Sigmoid colon (tissue), 3 donors: Measurements from ENCODE around the gene ESPNL.

Experiments used
- POLR2A ChIP-seq, 2 donors: fragments of 450-650 bp; IDR thresholded peaks; one replicate each; pipeline ENCODE4 v1.6.1; 2016; ENCODE audit warnings: antibody characterized with exemption in 2 of 2, mild to moderate bottlenecking in 2 of 2, moderate library complexity in 2 of 2
- TF ChIP-seq, protein P1 (sequence below), 4 experiments: fragments of 450-650 bp in 3 of 4; fragments of 200-600 bp in 1 of 4; IDR thresholded peaks; one replicate each; pipeline ENCODE4 v1.5.1; 2016 to 2019; ENCODE audit warnings: antibody characterized with exemption in 4 of 4, mild to moderate bottlenecking in 3 of 4, moderate library complexity in 2 of 4

DNA sequence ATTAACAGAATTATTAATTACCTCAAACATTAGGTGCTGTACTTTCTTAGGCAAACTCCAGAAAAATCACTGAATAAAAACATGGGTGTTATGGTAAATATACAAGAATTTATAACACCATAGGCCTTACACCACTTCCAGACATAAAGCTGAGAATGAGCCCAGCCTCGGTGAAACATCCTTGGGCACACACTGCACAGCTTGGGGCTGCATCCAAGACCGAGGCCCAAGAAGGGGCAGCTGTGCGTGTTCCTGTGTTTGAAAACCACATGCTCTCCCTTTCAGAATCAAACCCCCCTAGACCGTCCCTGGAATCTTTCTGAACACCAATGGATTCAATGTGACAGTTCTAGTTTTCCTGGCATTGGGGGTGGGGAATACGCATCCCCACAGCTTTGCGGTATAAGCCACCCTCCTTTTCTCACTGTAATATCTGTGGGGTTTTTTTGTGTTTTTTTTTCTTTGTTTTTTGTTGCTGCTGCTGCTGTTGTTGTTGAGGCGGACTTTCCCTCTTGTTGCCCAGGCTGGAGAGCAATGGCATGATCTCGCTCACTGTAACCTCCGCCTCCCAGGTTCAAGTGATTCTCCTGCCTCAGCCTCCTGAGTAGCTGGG, 71.5 kb downstream of the ESPNL start:
- TF ChIP-seq, protein P1, sequence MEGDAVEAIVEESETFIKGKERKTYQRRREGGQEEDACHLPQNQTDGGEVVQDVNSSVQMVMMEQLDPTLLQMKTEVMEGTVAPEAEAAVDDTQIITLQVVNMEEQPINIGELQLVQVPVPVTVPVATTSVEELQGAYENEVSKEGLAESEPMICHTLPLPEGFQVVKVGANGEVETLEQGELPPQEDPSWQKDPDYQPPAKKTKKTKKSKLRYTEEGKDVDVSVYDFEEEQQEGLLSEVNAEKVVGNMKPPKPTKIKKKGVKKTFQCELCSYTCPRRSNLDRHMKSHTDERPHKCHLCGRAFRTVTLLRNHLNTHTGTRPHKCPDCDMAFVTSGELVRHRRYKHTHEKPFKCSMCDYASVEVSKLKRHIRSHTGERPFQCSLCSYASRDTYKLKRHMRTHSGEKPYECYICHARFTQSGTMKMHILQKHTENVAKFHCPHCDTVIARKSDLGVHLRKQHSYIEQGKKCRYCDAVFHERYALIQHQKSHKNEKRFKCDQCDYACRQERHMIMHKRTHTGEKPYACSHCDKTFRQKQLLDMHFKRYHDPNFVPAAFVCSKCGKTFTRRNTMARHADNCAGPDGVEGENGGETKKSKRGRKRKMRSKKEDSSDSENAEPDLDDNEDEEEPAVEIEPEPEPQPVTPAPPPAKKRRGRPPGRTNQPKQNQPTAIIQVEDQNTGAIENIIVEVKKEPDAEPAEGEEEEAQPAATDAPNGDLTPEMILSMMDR (IDR thresholded peaks at IDR 0.05): no peak
- TF ChIP-seq POLR2A (IDR thresholded peaks at IDR 0.05): no peak
